Transverse colon (tissue), 4 donors: ENCODE data around the gene AXIN1. TPM values are rescaled to one million over a fixed set of nuclear protein-coding genes. Genes with fewer than 3 reads are reported as not detected.
A peak's percentile ranks its signal among the peaks of the same experiment; 100 is the strongest.

Source experiments
- DNase-seq: peaks from one replicate; pipeline ENCODE4 v3.0.0-alpha.2; 2019
- H3K27ac ChIP-seq, 4 donors: fragments of 200-600 bp; sonication (generic); 2 replicates each; pipeline ENCODE4 v1.5.1; 2016 to 2018; ENCODE audit warnings: inconsistent platforms in 4 of 4
- H3K27me3 ChIP-seq: fragments of 200-600 bp; sonication (generic); 2 replicates; pipeline ENCODE4 v1.5.1; 2017; ENCODE audit warnings: inconsistent platforms
- H3K36me3 ChIP-seq, 4 donors: fragments of 200-600 bp; sonication (generic); 2 replicates each; pipeline ENCODE4 v1.5.1; 2017 to 2019; ENCODE audit warnings: inconsistent platforms in 4 of 4
- H3K4me1 ChIP-seq, 4 donors: fragments of 200-600 bp; sonication (generic); 2 replicates each; pipeline ENCODE4 v1.5.1; 2017 to 2020; ENCODE audit warnings: inconsistent platforms in 4 of 4
- H3K4me3 ChIP-seq, 4 donors: fragments of 200-600 bp; sonication (generic); 1 replicate in 1 of 4; 2 replicates in 3 of 4; pipeline versions ENCODE4 v1.5.1 to v1.6.1; 2017 to 2019; ENCODE audit warnings: inconsistent platforms in 4 of 4
- H3K9me3 ChIP-seq, 2 donors: fragments of 200-600 bp; sonication (generic); 2 replicates each; pipeline ENCODE4 v1.5.1; 2017 to 2019; ENCODE audit warnings: inconsistent platforms in 2 of 2
- CTCF ChIP-seq, 5 experiments: fragments of 200-600 bp in 3 of 5; fragments of 450-650 bp in 2 of 5; sonication (generic) in 3 of 5; IDR thresholded peaks; 1 replicate in 2 of 5; 2 replicates in 3 of 5; pipeline ENCODE4 v1.5.1; 2016 to 2017; ENCODE audit warnings: antibody characterized with exemption in 5 of 5, inconsistent platforms in 3 of 5, mild to moderate bottlenecking in 2 of 5, moderate library complexity in 1 of 5
- EP300 ChIP-seq: sonication (generic); formaldehyde crosslinking; IDR thresholded peaks from one replicate; pipeline ENCODE4 v1.6.1; 2017; ENCODE audit warnings: antibody characterized with exemption, low read depth
- POLR2A ChIP-seq: fragments of 450-650 bp; IDR thresholded peaks from one replicate; pipeline ENCODE4 v1.6.1; 2016; ENCODE audit warnings: antibody characterized with exemption, mild to moderate bottlenecking, moderate library complexity
- POLR2AphosphoS5 ChIP-seq, 3 donors: sonication (generic); formaldehyde crosslinking; IDR thresholded peaks; one replicate each; pipeline ENCODE4 v1.6.1; 2016; ENCODE audit warnings: antibody characterized with exemption in 3 of 3
- WGBS, 2 donors: methylation state at CpG; one replicate each; pipeline ENCODE4 v1.1.5; 2018; ENCODE audit warnings: low coverage in 1 of 2; 5-methylcytosine and 5-hydroxymethylcytosine counted together
- in situ Hi-C, 4 donors: fragments of 200-750 bp; cut with MboI; loops; one replicate each; pipeline versions ENCODE4 v1.15.0 to v1.15.1; 2017; ENCODE audit warnings: low sequenced_read_pairs in 3 of 4, low pct_ligation_motif_present in 1 of 4, low pct_unique_long_range_greater_than_20kb in 1 of 4
- intact Hi-C: fragments of 100-400 bp; cut with DNase I; formaldehyde crosslinking; loops from one replicate; pipeline ENCODE4 v1.15.1; 2023; ENCODE audit warnings: low total_unique reads
- total RNA-seq, 4 donors: library from RNA; depleted of rRNA; stranded (reverse); fragments of >200 nt; gene quantifications; one replicate each; pipeline ENCODE4 v1.1.0, GENCODE V29; 2016

Gene AXIN1
- total RNA-seq, 4 donors from 2014 or later, result 41.4 to 73.7 (median 58.7) TPM

- 94 to 98% methylated on average over 6 to 12 of the region's 12 CpGs for WGBS, 2 donors
- Histone ChIP-seq H3K36me3 (no peaks in the 10 kb centered on the region), H3K27me3 (no peaks in the 10 kb centered on the region), H3K4me1 (peaks cover 0 to 22% (median 6%) of the 10 kb centered on the region in 4 donors), H3K9me3 (no peaks in the 10 kb centered on the region), H3K27ac (no peak overlapping the region), H3K4me3 (no peak overlapping the region)
- intact Hi-C loops, result loop anchor here (10.0 kb wide), 1 partner anchor 108 kb away; the partner anchor contains the start of gene AXIN1
- no peak for DNase-seq
- TF ChIP-seq CTCF (IDR thresholded peaks at IDR 0.05), result no peak
- TF ChIP-seq POLR2AphosphoS5 (IDR thresholded peaks at IDR 0.05), result no peak
- no peak for TF ChIP-seq POLR2A
- TF ChIP-seq EP300, result no peak
- in situ Hi-C loops, result no loop called here
These were observed 105.5 kb downstream of the AXIN1 start for GRCh38 chr16:247027-247426.

- intact Hi-C loops, result loop anchor here (10.0 kb wide), 1 partner anchor 110 kb away; the partner anchor contains the start of gene AXIN1
- Histone ChIP-seq H3K27ac (no peak overlapping the region), H3K4me3 (no peak overlapping the region), H3K27me3 (no peaks in the 10 kb centered on the region), H3K36me3 (no peaks in the 10 kb centered on the region), H3K9me3 (no peaks in the 10 kb centered on the region), H3K4me1 (peaks cover 0 to 23% (median 10%) of the 10 kb centered on the region in 4 donors)
- TF ChIP-seq EP300 (no peak), CTCF (IDR thresholded peaks at IDR 0.05) (no peak), POLR2AphosphoS5 (IDR thresholded peaks at IDR 0.05) (no peak), POLR2A (no peak)
- DNase-seq, result no peak
- 80 to 93% methylated on average over 5 to 9 of the region's 9 CpGs for WGBS, 2 donors
- in situ Hi-C loops, result no loop called here
These were observed 107.4 kb downstream of the AXIN1 start for GRCh38 chr16:245105-245504.

GRCh38 chr16:243348-243747, 109.2 kb downstream of the AXIN1 start:
- WGBS, 2 donors, result 58 to 89% methylated on average over 2 to 4 of the region's 4 CpGs
- no peak overlapping the region for H3K4me3 ChIP-seq
- in situ Hi-C loops, result no loop called here
- H3K4me1 ChIP-seq, result peaks cover 4 to 33% (median 12%) of the 10 kb centered on the region in 4 donors
- TF ChIP-seq POLR2AphosphoS5 (IDR thresholded peaks at IDR 0.05), result no peak
- no peak for TF ChIP-seq CTCF (IDR thresholded peaks at IDR 0.05)
- no peak for TF ChIP-seq POLR2A
- TF ChIP-seq EP300, result no peak
- no peak overlapping the region for H3K27ac ChIP-seq
- no peaks in the 10 kb centered on the region for H3K36me3 ChIP-seq
- intact Hi-C loops, result loop anchor here (10.0 kb wide), 1 partner anchor 111 kb away; the partner anchor contains the start of gene AXIN1
- DNase-seq, result no peak
- no peaks in the 10 kb centered on the region for H3K9me3 ChIP-seq
- H3K27me3 ChIP-seq, result no peaks in the 10 kb centered on the region

- 84 to 88% methylated on average over 10 of the region's 10 CpGs for WGBS, 2 donors
These were observed 110.2 kb downstream of the AXIN1 start for GRCh38 chr16:242281-242680.

More at GRCh38 chr16:242281-242680, 110.2 kb downstream of the AXIN1 start:
- DNase-seq, result no peak
- peak overlapping the region in 2 of 4 donors; percentile 26 to 27 for H3K27ac ChIP-seq
- H3K4me3 ChIP-seq, result no peak overlapping the region
- peaks cover 4 to 33% (median 12%) of the 10 kb centered on the region in 4 donors for H3K4me1 ChIP-seq
- TF ChIP-seq EP300, result no peak
- TF ChIP-seq POLR2AphosphoS5 (IDR thresholded peaks at IDR 0.05), result no peak
- TF ChIP-seq POLR2A, result no peak
- no peak for TF ChIP-seq CTCF (IDR thresholded peaks at IDR 0.05)
- no peaks in the 10 kb centered on the region for H3K36me3 ChIP-seq
- H3K9me3 ChIP-seq, result no peaks in the 10 kb centered on the region
- H3K27me3 ChIP-seq, result no peaks in the 10 kb centered on the region
- in situ Hi-C loops (no loop called here), intact Hi-C loops (loop anchor here (10.0 kb wide), 1 partner anchor 113 kb away; the partner anchor contains the start of gene AXIN1)
